Hepatocyte (in vitro differentiated cells): ENCODE results near the gene NUP160.

ENCODE experiments used
- CTCF ChIP-seq: fragments of 200-600 bp; sonication (generic); IDR thresholded peaks from 2 replicates; pipeline ENCODE4 v1.5.1; 2016; ENCODE audit warnings: antibody characterized with exemption, mild to moderate bottlenecking; ENCODE audit not compliant: poor library complexity
- EZH2 ChIP-seq: fragments of 200-600 bp; sonication (generic); IDR thresholded peaks from 2 replicates; pipeline ENCODE4 v1.6.1; 2016; ENCODE audit warnings: antibody characterized with exemption, mild to moderate bottlenecking, borderline replicate concordance

- TF ChIP-seq CTCF (no peak), EZH2 (no peak)
Measured at GRCh38 chr11:47848700-47849155, 578 bp upstream of the NUP160 start.
